ENCODE results near the gene INA.

DNA sequence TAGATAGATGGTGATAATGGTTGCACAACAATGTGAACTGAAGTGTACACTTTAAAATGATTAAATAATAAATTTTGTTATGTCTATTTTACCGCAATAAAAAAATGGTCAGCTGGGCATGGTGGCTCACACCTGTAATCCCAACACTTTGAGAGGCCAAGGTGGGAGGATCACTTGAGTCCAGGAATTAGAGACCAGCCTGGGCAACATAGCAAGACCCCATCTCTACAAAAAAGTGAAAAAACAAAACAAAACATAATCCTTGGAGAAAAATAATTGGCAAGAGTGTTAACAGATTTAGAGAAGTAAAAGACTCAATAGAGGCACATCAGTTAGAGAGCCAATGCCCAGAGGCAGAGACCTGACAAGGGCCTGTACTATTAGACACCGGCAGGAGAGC is 41.2 kb upstream of the INA start:
- TF ChIP-seq EZH2 (IDR thresholded peaks at IDR 0.05), result no peak
- TF ChIP-seq, protein P1, sequence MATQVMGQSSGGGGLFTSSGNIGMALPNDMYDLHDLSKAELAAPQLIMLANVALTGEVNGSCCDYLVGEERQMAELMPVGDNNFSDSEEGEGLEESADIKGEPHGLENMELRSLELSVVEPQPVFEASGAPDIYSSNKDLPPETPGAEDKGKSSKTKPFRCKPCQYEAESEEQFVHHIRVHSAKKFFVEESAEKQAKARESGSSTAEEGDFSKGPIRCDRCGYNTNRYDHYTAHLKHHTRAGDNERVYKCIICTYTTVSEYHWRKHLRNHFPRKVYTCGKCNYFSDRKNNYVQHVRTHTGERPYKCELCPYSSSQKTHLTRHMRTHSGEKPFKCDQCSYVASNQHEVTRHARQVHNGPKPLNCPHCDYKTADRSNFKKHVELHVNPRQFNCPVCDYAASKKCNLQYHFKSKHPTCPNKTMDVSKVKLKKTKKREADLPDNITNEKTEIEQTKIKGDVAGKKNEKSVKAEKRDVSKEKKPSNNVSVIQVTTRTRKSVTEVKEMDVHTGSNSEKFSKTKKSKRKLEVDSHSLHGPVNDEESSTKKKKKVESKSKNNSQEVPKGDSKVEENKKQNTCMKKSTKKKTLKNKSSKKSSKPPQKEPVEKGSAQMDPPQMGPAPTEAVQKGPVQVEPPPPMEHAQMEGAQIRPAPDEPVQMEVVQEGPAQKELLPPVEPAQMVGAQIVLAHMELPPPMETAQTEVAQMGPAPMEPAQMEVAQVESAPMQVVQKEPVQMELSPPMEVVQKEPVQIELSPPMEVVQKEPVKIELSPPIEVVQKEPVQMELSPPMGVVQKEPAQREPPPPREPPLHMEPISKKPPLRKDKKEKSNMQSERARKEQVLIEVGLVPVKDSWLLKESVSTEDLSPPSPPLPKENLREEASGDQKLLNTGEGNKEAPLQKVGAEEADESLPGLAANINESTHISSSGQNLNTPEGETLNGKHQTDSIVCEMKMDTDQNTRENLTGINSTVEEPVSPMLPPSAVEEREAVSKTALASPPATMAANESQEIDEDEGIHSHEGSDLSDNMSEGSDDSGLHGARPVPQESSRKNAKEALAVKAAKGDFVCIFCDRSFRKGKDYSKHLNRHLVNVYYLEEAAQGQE (IDR thresholded peaks at IDR 0.05; ENCODE audit: low read depth), result no peak
- TF ChIP-seq, protein P2, sequence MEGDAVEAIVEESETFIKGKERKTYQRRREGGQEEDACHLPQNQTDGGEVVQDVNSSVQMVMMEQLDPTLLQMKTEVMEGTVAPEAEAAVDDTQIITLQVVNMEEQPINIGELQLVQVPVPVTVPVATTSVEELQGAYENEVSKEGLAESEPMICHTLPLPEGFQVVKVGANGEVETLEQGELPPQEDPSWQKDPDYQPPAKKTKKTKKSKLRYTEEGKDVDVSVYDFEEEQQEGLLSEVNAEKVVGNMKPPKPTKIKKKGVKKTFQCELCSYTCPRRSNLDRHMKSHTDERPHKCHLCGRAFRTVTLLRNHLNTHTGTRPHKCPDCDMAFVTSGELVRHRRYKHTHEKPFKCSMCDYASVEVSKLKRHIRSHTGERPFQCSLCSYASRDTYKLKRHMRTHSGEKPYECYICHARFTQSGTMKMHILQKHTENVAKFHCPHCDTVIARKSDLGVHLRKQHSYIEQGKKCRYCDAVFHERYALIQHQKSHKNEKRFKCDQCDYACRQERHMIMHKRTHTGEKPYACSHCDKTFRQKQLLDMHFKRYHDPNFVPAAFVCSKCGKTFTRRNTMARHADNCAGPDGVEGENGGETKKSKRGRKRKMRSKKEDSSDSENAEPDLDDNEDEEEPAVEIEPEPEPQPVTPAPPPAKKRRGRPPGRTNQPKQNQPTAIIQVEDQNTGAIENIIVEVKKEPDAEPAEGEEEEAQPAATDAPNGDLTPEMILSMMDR (IDR thresholded peaks at IDR 0.05 in 2 of 3, conservative IDR thresholded peaks at IDR 0.05 in 1 of 3; ENCODE audit: borderline replicate concordance in 1 of 3, insufficient read depth in 1 of 3, low read depth in 2 of 3, low read length in 2 of 3), result no peak

All from HCT116 (cell line).